Measurements from ENCODE around the gene CCDC137.

Gene CCDC137

DNA sequence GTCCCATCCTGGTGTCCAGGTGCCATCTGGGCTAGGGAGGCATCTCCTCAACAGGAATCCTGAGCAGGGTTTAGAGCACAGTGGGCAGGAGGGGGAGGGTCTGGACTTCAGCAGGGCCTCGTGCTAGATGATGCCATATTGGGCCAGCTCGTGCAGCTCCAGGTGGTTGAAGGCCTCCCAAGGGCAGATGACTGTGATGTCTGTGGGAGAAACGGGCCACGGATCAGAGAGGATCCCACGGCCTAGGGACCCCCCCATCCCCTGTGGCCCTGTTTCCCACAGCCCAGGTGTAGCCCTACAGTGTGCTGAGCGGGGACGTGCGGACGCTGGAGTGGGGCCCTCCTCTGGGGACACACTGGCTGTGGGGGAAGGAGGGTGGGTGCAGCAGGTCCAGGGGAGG lies 15.6 kb upstream of the CCDC137 start:
- no peak for DNase-seq (ENCODE audit: low read depth)

DNA sequence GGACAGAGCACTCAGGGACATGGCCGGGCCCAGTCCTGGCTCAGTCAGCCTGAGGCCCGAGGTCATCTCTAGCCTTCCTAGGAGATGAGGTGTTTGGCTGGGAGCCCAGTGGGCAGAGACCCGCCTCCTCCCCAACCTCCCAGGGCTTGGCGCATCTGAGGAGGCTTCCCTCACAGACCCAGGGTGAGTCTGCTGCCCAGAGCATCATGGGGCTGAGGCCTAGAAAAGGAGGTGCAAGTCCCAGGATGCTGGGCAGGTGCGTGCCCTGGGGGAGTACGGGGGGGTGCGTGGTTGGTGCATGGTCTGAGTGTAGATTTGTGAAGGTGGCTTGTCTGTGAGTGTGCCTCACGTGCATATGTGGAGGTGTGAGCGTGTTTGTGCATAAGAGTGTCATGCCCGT lies 14.8 kb upstream of the CCDC137 start:
- peak; percentile 85 for DNase-seq (ENCODE audit: low read depth)

DNA sequence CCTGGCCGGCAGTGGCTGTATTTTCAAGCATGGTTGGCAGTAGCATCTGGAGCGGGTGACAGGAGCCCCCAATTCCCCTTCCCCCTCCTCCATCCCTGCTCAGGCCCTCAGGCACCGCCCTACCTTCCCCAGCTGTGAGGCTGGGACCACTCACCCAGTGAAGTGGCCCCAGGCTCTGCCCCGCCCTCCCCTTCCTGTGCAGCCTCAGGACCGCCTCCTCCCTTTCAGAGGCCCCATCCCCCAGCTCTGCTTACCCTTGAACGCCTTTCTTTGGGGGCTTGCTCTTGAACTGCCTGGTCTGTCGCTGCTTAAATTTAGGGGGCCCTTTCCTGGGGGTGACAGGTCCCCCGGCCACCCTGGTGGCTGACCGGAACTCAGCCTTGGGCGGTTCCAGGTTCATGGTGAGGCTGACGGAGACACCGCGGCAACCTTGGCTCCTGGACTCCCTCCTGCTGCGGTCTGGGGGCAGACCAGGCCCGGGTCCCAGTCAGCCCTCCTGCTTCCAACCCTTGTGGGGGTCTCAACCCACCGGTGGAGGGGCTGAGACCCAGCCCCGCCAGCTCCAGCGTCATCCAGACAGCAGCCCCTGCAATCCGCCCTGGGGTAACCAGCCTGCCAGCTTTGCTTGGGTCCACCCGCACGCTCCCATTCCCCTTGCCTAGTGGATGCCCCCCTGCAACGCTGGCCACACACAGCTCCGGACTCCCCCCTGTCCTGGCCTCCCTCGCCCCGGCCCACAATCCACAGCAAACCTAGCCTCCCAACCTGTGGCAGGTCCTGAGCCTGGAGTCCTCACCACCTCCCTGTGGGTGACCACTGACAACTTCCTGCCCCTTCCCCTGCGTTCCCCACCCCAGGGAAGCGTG lies 13.4 kb upstream of the CCDC137 start:
- no peak for DNase-seq (ENCODE audit: low read depth)

DNA sequence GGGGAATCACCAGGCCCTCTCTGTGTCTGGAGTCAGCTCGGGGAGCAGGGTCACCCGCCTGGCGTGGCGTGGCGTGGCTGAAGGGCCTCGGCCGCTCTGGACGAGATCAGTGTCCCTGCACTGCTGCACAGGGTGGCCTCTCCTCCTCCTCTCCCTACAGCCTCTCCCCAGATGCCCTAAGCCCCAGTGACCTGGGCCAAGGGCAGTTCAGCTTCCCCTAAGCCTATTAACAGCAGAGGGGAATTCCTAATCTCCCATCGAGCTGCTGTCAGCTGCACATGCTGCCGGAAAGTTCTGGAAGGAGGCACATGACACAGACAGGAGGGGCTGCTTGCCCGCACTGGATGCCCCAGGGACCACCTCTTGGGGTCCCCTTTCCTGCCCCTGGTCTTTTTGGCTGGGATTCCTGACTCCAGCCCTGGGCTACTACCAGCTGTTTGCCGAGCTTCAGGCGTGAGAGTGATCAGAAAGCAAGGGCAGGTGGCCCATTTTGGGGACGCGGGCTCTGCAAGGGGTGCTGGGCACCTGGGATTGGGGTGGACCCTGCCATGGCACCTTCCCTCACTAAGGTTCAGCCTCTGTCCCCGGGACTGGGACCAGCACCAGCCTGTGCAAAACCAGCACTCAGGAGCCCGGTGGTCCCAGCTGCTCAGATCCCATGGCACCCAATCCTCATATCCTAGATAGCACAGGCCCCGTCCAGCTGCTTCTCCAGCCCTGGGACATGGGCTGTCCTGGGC lies 11.0 kb upstream of the CCDC137 start:
- no peak for DNase-seq (ENCODE audit: low read depth)

DNA sequence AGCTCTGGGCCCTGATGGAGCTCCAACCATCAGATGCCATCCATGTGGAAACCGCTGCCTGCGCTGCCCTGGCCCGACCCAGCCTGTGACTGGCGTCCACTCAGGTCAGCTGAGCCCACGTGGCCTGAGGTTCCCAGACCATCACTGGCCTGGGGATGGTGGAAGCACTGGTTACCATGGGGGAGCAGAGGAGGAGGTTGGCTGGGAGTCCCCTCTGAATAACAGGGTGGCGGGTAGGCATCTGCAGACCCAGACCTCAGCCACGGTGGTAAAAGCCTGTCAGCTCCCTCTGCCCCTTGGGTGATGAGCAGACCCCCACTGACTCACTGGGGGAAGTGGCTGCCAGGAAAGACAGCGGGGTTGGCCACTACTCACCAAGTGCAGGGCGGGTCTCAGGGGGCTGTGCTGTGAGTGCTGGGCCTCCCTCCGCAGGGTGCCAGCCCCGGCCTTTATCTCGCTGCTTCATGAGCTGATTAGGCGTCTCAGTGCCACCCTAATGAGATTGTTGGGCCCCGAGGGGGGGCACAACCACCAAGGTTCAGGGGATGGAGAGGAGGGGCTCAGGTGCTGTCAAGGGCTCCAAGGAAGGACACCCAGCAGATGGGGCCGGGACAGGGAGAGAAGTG lies 10.3 kb upstream of the CCDC137 start, which contains the start of gene PDE6G:
Gene PDE6G (minus strand): TSS at position 425 of the 626 bp plus-strand sequence. CDS start 3,237 bp downstream, outside the sequence.
- no peak for DNase-seq (ENCODE audit: low read depth)

DNA sequence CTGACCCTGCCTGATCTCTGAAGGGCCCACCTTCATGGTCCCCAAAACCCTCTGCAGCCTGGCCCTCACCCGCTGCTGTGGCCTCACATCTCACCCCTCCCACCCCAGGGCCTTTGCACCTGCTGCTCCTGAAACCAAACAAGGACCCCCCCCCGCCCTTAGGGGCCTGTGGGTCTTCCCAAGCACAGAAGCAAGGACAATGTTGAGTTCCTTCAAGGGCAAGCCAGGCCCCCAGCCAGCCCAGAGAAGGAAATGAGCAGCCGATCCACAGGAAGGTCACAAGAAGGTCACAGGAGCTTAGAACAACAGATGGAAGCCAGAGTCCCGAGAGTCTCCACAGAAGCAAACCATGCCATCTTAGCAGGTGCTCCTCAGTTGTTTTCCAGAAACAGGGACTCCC lies 9.7 kb upstream of the CCDC137 start:
- DNase-seq (ENCODE audit: low read depth) = no peak

DNA sequence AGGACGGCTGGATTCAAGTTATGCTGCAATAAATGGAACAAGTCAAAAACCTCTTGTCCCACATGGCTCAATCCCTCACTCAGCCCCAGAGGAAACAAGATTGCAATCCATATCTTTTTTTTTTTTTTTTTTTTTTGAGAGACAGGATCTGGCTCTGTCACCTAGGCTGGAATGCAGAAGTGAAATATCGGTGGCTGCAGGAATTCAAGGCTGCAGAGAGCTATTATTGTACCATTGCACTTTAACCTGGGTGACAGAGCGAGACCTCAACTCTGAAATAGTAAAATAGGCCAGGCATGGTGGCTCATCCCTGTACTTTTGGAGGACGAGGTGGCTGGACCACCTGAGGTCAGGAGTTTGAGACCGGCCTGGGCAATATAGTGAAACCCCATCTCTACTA lies 7.5 kb upstream of the CCDC137 start:
- DNase-seq (ENCODE audit: low read depth) = no peak

DNA sequence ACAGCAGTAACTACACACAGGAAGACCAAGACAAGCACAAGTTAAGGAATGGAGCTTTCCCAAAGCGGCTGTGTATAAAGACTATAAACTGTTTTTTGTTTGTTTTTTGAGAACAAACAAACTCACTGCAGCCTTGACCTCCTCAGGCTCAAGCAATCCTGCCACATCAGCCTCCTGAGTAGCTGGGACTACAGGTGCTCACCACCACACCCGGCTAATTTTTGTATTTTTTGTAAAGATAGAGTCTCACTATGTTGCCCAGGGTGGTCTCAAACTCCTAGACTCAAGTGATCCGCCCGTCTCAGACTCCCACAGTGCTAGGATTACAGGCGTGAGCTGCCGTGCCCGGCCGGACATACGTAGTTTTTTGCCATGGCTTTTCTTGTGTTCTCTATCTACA lies 6.1 kb upstream of the CCDC137 start:
- no peak for DNase-seq (ENCODE audit: low read depth)

DNA sequence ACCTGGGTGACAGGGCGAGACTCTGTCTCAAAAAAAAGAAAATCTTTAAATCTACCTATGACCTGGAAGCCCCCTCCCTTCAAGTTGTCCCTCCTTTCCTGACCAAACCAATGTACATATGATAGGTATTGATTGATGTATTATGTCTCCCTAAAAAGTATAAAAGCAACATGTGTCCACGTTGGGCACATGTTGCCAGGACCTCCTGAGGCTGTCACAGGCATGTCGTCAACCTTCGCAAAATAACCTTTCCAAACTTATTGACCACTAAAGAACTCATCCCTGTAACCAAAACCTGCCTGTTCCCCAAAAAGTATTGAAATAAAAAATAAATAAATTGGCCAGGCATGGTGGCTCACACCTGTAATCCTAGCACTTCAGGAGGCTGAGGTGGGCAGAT lies 4.5 kb upstream of the CCDC137 start:
- no peak for DNase-seq (ENCODE audit: low read depth)

DNA sequence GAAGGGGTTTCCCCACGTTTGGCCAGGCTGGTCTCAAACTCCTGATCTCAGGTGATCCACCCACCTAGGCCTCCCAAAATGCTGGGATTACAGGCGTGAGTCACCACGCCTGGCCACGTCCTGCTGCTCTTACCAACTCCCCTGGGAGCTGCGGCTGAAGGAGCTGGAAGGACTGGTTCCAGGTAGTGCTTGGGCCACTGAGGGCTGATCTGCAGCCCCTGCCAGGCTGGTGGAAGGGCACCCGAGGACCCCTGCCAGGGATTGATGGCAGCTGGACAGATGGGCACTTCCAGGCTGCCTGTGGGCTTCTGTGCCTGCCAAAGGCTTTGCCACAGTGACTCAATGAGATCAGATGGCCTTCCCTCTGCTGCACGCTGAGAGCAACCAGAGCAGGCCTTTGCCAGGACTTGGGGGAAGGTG lies 2.5 kb upstream of the CCDC137 start:
- no peak for DNase-seq (ENCODE audit: low read depth)

DNA sequence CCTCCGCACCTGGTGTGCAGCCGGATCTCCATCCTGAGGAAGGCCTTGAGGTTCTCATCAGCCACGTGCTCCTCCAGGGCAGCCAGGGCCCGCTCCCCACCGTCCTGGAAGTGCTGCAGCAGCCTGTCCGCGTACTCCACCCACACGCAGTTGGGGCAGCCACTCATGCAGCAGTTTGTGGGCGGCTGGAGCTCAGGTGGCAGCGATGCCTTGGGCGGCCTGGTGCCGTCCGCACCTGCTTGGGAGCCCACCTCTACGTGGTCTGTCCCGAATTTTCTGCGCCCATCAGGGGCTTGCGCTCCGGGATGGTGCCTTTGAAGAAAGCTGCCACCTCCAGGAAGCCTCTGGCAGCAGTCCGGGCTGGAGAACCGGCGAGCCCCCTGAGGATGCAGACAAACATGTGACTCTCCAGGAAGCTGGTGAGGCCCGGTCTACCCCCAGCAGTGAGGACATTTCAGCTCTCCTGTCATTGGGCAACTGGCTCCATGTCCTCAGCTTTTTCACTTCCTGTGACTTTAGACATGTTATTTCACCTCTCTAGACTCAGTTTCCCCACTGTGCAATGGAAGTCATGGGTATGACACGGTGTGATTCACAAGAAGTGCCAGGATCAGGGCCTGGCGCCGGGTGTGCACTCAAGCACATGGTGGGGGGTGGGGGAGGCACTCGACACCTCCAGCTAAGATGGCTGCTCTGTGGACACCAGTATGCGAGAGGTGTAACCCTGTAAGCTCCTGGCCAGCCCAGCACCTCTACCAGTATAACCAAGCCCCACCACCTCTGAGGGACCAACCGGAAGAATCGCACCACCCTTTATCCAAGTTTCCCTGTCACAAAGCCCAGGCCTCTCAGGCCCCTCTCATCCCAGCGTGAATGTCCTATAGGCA lies 1.1 kb upstream of the CCDC137 start:
- peak; percentile 19 for DNase-seq (ENCODE audit: low read depth)

DNA sequence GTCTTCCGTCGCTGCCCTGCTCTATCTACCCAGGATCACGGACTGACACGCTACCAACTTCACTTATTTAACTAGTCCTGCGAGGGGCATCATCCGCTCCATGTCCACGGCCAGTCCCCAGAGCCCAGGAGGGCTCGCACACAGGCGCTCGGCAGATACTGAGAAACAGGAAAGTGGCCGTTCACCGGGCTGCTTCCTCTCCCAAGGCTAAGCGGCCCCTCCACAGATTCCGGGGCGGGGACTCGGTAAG lies 520 bp upstream of the CCDC137 start:
- no peak for DNase-seq (ENCODE audit: low read depth)

DNA sequence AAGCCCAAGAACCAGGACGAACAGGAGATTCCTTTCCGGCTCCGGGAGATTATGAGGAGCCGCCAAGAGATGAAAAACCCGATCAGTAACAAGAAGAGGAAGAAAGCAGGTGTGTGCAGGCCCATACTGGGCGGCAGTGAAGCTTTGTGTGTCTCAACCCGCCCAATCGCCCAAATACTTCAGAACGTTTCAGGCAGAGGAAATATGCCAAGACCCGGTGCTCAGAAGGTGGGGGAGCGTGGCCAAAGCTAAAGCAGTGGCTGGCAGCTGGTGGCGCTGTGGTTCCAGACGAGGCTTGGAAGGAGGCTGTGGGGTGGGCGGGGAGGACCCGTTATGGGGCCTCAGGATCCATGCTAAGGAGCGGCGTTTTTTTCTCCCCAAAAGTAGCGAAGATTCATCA lies 1.2 kb downstream of the CCDC137 start:
- DNase-seq (ENCODE audit: low read depth) = no peak

DNA sequence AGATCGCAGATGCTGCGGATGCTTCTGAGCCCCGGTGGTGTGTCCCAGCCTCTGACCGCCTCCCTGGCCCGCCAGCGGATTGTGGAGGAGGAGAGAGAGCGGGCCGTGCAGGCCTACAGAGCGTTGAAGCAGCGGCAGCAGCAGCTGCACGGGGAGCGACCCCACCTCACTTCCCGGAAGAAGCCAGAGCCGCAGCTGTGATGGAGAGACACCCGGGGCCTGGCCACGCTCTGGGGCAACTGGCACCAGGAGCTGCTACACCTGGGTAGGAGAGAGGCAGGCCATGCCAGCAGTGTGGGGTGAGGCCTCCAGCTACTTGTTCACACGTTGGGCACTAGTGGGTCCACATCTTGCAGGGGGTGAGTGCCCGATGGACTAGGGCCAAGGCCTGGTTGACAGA lies 6.0 kb downstream of the CCDC137 start:
- DNase-seq (ENCODE audit: low read depth) = no peak

DNA sequence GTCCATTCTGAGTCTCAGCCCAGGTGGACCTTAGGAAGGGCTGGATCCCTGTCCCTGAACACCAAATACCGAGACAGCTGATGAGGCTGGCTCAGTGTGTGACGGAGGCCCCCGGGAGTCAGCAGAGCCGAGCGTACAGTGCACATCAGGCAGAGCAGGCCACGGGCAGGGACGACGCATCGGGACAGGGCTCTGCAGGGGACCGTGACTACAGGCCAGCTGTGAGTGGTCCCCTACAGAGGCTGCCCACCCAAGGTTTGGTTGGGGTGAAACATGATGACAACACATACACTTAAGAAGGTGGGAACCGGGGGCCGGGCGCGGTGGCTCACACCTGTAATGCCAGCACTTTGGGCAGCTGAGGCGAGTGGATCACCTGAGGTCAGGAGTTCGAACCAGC lies 6.4 kb downstream of the CCDC137 start:
- DNase-seq (ENCODE audit: low read depth) = no peak

DNA sequence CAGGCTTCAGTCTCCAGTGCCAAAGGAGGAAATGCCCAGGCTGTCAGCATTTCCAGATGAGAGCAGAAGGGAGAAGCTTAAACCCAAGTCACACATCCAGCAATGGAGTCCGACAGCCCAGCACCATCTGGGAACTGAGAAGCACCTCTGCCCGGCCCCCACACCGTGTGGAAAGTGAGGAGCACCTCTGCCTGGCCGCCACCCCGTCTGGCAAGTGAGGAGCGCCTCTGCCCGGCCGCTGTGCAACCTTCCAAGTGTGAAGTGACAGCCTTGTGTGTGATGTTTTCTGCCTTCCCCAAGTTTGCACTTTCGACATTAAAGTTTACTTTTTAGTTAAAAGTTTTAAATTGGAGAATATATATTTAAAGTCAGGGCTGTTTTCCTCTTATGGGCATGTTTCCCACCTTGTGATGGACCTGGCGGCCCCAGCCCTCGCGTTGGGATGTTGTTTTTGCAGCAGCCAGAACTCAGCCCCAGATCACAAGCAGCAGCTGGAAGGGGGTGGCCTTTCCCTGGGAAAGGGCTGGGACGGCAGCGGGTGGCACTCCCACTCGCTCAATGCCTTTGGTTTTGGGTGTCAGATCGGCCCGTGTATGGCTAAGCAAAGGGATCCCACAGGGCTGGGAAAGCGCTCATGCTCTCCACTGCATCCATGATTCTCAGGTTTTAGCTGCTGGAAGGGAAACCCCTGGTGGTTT lies 7.2 kb downstream of the CCDC137 start:
- DNase-seq (ENCODE audit: low read depth) = no peak

DNA sequence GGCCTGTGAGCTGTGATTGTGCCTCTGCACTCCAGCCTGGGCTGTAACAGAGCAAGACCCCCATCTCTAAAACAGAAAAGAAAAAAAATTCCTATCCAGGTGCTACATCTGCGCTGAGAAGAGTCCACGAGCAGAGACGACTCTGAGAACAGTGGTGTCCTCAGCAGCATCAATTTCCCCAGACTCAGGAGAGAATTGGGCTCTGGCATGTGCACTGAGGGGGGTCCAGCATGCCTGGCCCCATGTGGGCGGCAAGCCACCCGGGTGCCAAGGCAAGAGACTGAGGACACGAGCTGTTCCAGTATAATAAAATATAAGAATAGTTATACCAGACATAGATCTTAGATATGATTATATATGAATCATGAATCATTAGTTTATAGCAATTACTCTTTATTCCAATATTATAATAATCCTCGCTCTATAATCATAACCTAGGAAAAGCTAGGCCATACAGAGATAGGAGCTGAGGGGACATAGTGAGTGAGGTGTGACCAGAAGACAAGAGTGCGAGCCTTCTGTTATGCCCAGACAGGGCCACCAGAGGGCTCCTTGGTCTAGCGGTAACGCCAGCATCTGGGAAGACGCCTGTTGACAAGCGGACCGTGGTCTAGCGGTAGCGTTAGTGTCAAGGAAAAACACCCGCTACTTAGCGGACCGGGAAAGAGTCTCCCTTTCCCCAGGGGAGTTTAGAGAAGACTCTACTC lies 9.1 kb downstream of the CCDC137 start:
- peak; percentile 40 for DNase-seq (ENCODE audit: low read depth)

DNA sequence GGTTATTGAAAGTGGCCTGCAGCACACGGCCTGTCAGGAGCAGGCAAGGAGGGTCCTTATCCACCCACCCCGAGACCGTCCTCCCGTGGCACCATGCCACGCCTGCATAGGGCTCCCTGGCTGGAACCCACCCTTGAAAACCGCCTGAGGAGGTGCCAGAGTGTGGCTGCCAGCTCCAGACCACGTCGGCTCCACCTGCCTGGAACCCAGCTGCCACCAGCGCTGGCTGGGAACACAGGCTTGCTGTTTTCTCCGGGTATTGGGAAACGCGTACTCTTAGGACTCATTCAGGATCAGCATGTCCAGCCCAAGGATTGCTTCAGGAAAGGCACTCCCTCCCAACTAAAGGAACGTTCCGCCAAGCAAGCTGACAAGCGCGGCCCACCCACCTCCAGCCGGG lies 10.4 kb downstream of the CCDC137 start:
- DNase-seq (ENCODE audit: low read depth) = no peak

DNA sequence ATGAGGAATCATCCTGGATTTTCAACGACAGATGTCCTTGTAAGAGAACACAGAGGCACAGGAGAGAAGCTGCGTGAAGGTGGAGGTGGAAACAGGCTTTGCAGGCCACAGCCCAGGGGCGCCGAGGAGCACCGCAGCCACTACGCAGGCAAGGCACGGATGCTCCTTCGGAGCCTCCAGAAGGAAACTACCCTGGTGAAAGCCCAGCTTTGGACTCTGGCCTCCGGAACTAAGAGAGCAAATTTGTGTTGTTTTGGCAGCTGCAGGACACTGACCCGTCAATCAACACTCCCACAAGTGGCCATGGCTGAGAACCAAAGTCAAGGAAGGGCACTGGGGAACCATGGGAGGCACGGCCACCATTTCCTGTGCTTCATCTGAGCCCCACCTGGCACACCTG lies 13.6 kb downstream of the CCDC137 start:
- no peak for DNase-seq (ENCODE audit: low read depth)

DNA sequence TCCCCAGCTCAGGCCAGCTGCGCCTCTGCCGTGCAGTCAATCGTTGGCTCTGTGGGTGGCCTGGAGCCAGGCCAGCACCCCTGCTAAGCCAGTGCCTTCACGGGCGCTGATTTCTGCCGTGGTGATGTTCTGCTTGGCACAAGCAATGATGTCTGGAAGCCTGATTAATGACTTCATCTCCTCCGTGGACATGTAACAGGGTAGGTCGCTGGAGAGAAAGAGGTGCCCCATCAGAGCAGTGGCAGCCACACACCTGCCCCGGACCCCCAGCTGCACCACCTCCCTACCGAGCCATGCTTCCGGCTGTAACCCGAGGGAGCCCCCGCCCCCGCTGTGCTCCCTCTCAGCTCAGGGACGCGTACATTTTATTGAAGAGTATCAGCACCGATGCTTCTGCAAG lies 15.1 kb downstream of the CCDC137 start:
- peak; percentile 52 for DNase-seq (ENCODE audit: low read depth)
